HG03571 (cell line): ENCODE data around the gene HIPK4.

Experiments
- ATAC-seq: cut with Tn5 transposase; IDR thresholded peaks from one replicate; pipeline ENCODE4 v1.9.1; 2021; ENCODE audit not compliant: unreplicated experiment

HIPK4 gene

GRCh38 chr19:40367577-40368434 is 22.2 kb downstream of the HIPK4 start:
- no peak for ATAC-seq

- no peak for ATAC-seq
These were observed 23.1 kb downstream of the HIPK4 start for GRCh38 chr19:40366697-40367561.

GRCh38 chr19:40365613-40366401 is 24.2 kb downstream of the HIPK4 start:
- ATAC-seq: no peak

- no peak for ATAC-seq
These were observed 25.0 kb downstream of the HIPK4 start for GRCh38 chr19:40365010-40365409.

GRCh38 chr19:40363069-40363468 is 26.9 kb downstream of the HIPK4 start:
- no peak for ATAC-seq

- ATAC-seq: no peak
These were observed 27.8 kb downstream of the HIPK4 start for GRCh38 chr19:40362160-40362559.

- no peak for ATAC-seq
These were observed 29.2 kb downstream of the HIPK4 start for GRCh38 chr19:40360708-40361241.

- ATAC-seq: no peak
These were observed 29.8 kb downstream of the HIPK4 start for GRCh38 chr19:40360020-40360707.

- ATAC-seq: no peak
These were observed 31.2 kb downstream of the HIPK4 start for GRCh38 chr19:40358773-40359172.

GRCh38 chr19:40357640-40358039 is 32.3 kb downstream of the HIPK4 start:
- ATAC-seq: no peak

- no peak for ATAC-seq
These were observed 33.0 kb downstream of the HIPK4 start for GRCh38 chr19:40356681-40357595.

- ATAC-seq: no peak
These were observed 33.9 kb downstream of the HIPK4 start for GRCh38 chr19:40355975-40356680.

GRCh38 chr19:40348961-40349507 is 40.9 kb downstream of the HIPK4 start:
- no peak for ATAC-seq

- ATAC-seq: peak; percentile 85
These were observed 41.7 kb downstream of the HIPK4 start, which contains the start of the genes C19orf47 and PLD3 for GRCh38 chr19:40348125-40348913. C19orf47 (minus strand) TSS chr19:40348397; CDS start chr19:40341857, 6,540 bp downstream. PLD3 (plus strand) TSS chr19:40348695; CDS start chr19:40366484, 17,789 bp downstream.

- ATAC-seq: no peak
These were observed 45.6 kb downstream of the HIPK4 start for GRCh38 chr19:40344422-40344821.

GRCh38 chr19:40342644-40343311 is 47.2 kb downstream of the HIPK4 start:
- ATAC-seq: no peak
